GM18873 (cell line): Measurements from ENCODE around the gene CALM1.

Source experiments
- ATAC-seq: cut with Tn5 transposase; IDR thresholded peaks from one replicate; pipeline ENCODE4 v1.9.1; 2021; ENCODE audit warnings: mild to moderate bottlenecking, moderate library complexity, moderate number of reproducible peaks; ENCODE audit not compliant: unreplicated experiment, low FRiP score

Gene CALM1

GRCh38 chr14:90407230-90407629 lies 10.4 kb downstream of the CALM1 start:
- ATAC-seq = no peak

DNA sequence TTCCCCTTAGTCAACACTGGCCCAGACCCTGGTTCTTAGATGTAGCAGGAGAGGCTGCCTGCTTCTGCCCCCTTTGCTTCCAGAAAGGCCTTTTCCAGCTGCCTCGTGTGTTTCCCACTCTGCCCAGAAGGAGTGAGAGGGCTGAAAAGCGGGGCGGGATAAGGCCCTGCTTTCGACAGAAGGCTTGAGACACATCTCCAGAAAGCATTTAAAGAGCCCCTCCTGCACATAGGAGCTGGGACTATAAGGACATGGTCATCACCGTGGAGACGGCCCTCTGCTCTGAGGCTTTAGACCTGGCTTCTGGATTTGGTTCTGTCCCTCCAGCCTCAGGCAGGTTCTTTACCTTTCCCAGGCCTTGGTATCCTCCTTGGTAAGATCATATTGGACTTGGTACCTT lies 11.9 kb downstream of the CALM1 start:
- ATAC-seq = no peak

DNA sequence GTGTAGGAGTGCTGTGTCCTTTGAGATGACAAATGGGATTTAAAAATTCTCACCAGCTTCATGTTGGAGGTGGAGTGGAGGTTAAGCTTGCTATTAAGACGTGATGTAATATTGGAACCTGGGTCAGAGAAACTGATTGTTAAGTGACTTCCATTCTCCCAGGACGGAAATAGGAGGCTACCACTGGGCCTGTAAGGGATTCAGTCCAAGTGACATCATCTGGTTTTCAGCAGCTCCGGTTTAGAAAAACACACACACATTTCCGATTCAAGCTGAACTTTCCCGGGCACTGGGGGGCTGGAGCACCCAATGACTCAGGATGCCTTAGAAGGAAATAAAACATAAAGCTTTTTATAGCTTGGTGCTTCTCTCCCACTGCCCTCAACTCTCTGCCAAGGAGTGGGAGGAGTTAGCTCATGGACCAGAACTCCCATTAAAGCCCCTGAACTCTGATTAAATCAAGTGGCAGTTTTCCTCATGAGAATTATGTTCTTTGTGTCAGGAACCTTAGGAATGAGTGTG lies 12.4 kb downstream of the CALM1 start:
- ATAC-seq = no peak

GRCh38 chr14:90412058-90412457 lies 15.2 kb downstream of the CALM1 start:
- no peak for ATAC-seq

- ATAC-seq = no peak
Observed at GRCh38 chr14:90416720-90417119, 19.9 kb downstream of the CALM1 start.

- no peak for ATAC-seq
Observed at GRCh38 chr14:90418053-90418452, 21.2 kb downstream of the CALM1 start.

DNA sequence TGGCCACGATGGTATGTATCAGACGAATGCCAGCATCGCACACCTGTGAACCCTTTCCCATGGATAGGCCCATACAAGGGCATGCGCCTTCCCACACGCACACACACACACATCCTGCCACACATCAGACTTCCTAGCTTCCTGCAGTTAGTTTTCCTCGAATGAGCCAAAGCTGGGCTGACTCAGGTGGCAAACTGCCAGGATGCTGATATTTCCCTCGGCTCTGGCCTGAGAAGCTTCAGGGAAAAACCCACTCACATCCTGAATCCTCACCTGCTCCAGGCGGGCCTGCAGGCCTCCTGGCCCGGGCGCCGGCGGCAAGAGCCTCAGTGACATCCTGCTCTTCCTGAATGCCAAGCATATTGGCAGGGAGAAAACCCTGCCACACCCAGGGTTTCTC lies 22.4 kb downstream of the CALM1 start:
- ATAC-seq = no peak

DNA sequence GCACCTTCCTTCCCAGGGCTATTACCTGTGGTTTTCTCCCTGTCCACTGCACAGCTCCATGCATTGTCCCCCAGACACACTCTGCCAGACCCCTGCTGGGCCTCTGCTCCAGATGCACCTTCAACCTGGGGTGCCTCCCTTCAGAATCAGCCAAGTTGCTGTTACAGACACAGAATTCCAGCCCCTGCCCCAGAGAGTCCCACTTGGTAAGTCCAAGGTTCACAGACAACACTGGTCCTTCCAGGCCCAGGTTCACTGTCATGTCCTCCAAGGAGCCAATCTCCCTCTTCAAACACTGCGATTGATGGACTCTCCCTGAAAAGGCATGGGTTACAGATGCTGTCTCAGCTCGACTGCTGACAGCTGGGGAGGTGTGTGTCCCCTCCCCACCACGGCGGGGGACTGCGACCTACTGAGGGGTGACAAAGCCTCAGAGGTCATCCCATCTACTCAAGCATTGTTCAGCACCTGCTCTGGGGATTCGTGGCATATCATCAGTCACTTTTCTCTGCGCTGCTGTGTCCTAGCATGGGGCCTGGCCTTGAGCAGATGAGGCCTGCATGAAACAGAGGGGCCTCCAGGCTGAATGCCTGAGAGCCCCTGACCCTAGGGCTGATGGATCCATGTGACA lies 24.3 kb downstream of the CALM1 start:
- no peak for ATAC-seq

GRCh38 chr14:90421632-90422020 lies 24.8 kb downstream of the CALM1 start:
- no peak for ATAC-seq

GRCh38 chr14:90423166-90423565 lies 26.3 kb downstream of the CALM1 start:
- no peak for ATAC-seq

DNA sequence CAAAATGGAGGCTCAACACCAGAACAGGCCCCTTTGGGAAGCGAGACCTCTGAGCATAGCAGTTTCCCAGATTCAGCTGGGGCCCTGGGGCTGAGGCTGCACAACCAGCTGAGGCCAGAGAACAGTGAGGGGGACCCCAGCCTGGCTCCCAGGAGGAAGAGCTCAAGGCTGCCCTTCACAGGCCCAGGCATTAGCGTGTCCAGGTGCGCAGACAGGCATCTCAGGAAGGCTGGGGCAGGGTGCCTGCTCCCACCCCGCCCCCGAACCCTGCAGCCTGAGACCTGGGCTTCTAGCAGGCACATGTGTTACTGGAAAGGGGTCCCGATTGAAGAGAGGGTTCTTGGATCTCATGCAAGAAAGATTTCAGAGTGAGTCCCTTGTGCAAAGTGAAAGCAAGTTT lies 27.2 kb downstream of the CALM1 start:
- no peak for ATAC-seq

DNA sequence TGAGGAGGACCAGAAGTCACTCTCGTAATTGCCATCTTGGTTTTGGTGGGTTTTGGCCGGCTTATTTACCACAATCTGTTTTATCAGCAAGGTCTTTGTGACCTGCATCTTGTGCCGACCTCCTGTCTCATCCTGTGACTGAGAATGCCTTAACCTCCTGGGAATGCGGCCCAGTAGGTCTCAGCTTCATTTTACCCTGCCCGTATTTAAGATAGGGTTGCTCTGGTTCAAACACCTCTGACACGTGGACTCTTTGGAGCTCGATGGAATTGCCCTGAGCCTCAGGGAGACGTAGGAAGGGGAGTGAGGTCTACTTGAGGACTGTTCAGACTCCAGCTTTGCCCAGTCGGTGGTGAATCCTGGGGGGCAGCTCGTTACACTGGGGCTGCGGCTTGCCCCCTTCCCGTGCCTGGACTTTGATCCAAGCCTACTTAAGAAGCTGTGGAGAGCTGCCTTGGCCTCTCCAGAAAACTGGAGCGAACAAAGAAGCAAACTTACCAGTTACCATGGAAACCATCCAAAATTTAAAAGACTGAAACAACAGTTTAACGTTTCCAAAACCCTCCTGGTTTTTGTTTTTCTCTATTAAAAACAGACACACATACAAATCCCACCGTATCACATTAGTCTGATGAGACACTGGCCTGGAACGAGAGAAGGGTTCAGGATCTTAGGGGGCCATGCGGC lies 28.0 kb downstream of the CALM1 start:
- ATAC-seq = no peak

GRCh38 chr14:90425373-90425879 lies 28.6 kb downstream of the CALM1 start:
- ATAC-seq = no peak

DNA sequence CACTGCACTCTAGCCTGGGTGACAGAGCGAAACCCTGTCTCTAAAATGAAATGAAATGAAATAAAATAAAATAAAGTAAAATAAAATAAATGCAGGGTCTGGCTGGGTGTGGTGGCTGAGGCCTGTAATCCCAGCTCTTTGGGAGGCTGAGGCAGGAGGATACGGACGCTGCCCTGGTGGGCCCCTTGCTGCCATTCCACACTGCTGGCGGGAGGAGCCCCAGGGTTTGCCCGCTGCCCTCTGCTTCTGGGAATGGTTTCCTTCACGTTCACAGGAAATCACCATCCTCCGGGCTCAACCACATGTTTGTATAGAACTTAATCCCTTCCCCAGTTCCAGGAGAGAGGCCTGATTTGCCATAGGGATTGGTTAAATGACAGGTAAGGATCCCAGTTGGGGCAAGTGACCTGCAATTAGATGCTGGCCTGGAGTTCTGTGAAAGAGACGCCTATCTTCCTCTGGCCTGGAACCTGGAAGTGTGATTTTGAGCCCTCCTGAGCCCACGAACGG lies 29.3 kb downstream of the CALM1 start:
- ATAC-seq = no peak

GRCh38 chr14:90426663-90427062 lies 29.8 kb downstream of the CALM1 start:
- no peak for ATAC-seq

DNA sequence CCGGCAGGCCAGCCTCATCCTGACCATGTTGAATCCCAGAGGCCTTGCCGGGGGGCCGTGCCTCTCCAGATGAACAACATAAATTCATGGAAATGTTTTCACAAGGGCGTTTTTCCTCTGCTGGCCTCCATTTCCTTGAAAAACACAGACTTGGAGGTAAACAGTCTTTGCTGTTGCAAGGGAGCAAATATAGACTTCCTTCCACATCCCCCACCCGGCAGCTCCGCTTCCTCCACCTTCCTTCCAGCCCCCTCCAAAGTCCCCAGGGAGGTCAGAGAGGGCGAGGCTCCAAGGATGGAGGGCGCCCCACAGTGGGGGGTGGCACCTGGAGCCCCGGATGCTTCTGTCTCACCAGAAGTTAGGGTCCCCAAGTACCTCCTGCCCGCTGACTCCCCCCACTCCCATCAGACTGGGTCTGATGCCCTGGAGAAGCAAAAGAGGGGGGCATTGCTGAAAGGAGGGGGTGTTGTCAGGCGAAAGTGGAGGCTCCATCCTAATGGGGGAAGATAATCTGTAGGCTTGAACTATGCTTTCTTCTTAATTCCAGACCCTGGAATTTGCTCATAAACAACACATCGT lies 31.1 kb downstream of the CALM1 start:
- no peak for ATAC-seq

- ATAC-seq = no peak
Observed at GRCh38 chr14:90428676-90429075, 31.8 kb downstream of the CALM1 start.

DNA sequence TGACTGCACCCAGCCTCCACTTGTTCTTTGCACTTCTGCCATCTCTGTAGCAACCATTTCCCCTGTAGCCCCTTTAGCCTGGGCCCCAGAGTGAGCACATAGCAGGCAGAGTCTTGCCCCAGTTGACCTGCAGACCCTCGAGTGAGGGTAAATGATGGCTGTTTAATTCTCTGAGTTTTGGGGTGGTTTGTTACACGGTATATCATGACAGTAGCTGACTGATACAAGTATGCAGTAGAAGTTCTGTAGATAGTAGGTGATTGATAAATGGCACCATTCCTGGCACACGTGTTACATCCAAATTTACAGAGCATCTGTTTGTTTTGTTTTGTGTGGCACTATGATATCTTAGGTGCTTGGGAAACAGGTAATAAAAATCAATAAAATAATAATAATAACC lies 32.4 kb downstream of the CALM1 start:
- ATAC-seq = no peak

DNA sequence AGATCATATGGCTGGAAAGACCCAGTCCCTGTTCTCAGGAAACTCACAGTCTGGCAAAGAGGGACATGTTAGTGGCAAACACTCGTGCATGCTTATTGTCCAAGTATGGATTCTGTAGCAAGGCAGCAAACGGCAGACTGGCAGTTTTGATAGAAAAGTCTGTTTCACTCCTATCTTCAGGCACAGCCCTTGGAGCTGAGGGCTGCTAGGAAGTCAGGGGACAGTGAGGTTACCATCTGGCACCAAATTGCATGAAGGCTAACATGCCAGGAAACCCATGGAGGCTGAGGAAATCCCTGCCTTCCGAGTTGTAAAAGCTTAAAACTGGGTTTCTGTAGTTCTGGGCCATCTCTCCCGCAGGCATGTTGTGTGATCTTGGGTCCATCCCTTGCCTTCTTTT lies 32.9 kb downstream of the CALM1 start:
- no peak for ATAC-seq

- ATAC-seq = no peak
Observed at GRCh38 chr14:90434370-90435020, 37.7 kb downstream of the CALM1 start.

- no peak for ATAC-seq
Observed at GRCh38 chr14:90438841-90439240, 42.0 kb downstream of the CALM1 start.
